NCI-H2171 (cell line): ENCODE measurements around the gene MAGI1.
"Not testable (repeated sequence)": the region's sequence is repeated elsewhere in the genome, so short reads cannot be mapped to it uniquely, and the experiment has no call there.

Experiments
- DNase-seq: peaks from one replicate; lab custom pipeline; 2025; lab: John Stamatoyannopoulos, UW

Gene MAGI1

GRCh38 chr3:65524584-65524983, 514.1 kb downstream of the MAGI1 start:
- no peak for DNase-seq

GRCh38 chr3:65523878-65524277, 514.8 kb downstream of the MAGI1 start:
- no peak for DNase-seq

DNA sequence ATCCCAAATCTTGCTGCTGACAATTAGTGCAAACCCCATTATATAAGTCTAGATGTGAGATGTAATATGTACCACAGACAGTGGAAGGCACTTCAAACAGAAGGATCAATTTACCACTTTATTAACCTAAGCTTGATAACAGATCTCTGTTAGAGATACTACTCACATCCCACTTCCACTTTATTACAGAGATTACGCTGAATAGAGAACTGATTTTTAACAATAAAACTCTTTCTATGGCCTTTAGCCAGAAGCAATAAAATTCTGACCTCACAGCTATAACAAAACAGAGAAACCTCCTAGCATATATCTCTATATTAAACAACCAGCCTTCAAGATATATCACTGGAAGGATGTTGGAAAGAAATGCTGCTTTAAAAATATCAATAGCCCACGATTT, 517.7 kb downstream of the MAGI1 start:
- DNase-seq = no peak

GRCh38 chr3:65516998-65517397, 521.7 kb downstream of the MAGI1 start:
- no peak for DNase-seq

GRCh38 chr3:65514317-65514716, 524.4 kb downstream of the MAGI1 start:
- DNase-seq = not testable (repeated sequence)

DNA sequence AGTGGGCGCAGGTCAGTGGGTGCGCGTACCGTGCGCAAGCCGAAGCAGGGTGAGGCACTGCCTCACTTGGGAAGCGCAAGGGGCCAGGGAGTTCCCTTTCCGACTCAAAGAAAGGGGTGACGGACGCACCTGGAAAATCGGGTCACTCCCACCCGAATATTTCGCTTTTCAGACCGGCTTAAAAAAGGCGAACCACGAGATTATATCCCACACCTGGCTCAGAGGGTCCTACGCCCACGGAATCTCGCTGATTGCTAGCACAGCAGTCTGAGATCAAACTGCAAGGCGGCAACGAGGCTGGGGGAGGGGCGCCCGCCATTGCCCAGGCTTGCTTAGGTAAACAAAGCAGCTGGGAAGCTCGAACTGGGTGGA, 529.3 kb downstream of the MAGI1 start:
- not testable (repeated sequence) for DNase-seq

DNA sequence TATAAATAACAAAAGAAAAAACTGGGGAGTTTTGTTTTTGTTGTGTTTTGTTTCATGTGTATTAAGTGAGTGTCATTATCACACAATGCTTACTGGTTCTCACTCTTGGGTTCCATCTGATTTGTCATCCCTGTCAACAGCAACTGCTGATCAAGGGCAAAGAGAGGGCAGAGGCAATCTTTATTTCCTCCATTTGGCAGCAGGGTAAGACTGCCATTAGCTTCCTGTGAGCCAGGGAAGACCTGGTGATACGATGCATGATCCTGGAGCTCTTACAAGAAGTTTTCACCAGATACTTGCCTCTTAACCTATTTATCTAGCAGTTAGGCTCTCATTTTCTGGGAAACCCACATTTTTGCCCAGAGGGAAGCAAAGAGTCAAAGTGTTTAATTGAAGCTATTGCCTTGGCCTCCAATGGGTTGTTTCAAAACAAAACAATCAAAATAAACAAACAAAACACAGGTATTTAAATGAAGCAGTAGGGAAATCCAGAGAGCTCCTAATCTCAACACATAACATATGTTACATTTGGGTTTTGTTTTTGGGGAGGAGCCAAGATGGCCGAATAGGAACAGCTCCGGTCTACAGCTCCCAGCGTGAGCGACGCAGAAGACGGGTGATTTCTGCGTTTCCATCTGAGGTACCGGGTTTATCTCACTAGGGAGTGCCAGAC, 529.8 kb downstream of the MAGI1 start:
- no peak for DNase-seq

- DNase-seq = no peak
Observed at GRCh38 chr3:65507437-65507836, 531.3 kb downstream of the MAGI1 start.

GRCh38 chr3:65503776-65504175, 534.9 kb downstream of the MAGI1 start:
- DNase-seq = no peak

GRCh38 chr3:65502526-65502925, 536.2 kb downstream of the MAGI1 start:
- DNase-seq = no peak

- DNase-seq = no peak
Observed at GRCh38 chr3:65500398-65501306, 538.1 kb downstream of the MAGI1 start.

DNA sequence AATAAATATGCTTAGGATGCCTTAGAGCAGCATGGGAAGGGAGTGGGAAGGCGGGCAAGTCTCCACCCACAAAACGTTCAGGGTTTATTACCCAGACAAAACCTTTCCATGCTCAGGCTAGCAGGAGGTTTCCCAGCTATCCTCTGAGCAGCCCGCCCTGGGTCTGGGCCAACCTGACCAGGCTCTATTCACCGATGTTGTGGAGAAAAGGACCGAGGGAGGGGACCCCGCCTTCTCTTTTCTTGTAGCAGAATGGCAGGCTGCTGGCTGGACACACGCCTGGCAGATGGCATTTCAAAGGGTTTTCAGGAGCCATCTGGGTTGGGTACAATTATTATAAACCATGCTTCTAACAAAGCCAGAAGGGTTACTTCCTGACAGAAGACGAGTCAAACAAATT, 540.9 kb downstream of the MAGI1 start:
- peak; percentile 50 for DNase-seq

DNA sequence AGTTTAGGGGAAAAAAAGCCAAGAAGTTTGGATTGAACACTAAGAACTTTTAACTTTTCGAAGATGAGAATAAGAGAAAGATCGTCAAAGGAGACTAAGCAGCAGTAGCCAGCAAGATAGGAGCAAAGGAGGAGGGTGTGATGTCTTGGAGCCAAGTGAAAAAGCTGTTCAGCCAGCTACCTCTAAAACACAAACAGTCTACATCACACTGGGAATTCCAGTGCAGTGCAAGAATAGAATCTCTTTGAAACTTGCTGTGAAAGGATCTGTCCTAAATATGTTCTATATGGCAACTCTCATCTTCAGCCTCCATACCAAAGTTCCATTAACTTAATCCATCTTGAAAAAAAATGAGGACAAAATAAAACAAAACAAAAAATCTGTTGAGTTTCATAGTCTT, 541.5 kb downstream of the MAGI1 start:
- no peak for DNase-seq

GRCh38 chr3:65493938-65494337, 544.8 kb downstream of the MAGI1 start:
- no peak for DNase-seq

DNA sequence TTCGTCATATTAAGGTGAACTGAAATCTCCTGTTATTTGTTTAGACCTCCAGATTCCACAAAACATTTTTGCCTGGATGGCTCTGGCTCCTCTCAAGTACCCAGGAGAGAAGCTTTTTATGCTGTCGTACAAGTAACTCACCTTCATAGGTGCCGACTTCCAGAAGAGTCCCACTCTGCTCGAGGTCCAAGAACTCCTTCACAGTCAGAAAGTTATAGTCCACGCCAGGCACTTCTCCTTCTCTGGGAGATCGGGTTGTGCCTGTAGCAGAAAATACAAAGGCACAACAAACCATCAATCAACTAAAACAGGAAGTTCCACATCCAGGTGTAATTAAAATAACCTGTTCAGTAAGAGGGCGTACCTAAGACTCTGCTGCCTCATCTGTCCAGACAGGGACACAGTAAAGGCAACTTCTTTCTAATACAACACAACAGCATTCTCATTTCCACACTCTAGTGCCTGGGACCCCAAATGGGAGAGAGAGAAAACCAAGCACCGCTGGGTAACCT, 545.3 kb downstream of the MAGI1 start:
- DNase-seq = no peak

DNA sequence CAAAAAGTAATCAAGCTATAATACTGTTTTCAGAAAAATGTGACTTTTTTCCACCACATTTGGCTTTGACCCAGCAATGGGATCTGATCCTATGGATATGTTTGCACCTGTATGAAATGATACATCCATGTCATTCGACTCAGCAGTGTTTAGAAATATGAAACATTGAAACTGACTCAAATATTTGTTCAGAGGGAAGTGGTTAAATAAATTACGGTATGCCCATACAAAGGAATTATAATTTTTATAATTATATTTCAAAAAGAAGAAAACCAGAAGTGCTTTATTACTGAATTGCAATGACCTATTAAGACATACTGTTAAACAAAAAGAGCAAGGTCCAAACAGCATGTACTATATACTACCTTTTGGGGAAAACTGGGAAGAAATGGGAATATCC, 546.5 kb downstream of the MAGI1 start:
- no peak for DNase-seq

DNA sequence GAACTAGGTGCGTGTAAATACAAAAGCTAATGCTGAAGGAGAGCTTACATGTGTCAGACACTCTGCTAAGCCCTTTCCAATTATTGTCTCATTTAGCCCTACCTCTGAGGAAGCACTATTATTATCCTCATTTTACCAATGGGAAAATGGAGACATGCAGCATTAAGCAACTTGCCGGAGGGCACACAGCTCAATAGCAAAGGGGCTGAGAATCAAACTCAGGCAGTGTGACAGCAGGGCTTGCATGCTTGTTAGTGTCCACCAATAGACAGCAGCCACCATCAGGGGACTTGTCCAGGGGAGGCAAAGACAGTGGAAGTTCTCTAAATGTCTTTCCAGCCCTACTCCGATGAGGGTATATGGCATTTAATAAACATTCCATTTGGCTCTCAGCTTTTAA, 548.6 kb downstream of the MAGI1 start:
- no peak for DNase-seq

- DNase-seq = no peak
Observed at GRCh38 chr3:65489253-65489652, 549.5 kb downstream of the MAGI1 start.

GRCh38 chr3:65485826-65486469, 552.8 kb downstream of the MAGI1 start:
- no peak for DNase-seq

GRCh38 chr3:65484964-65485363, 553.8 kb downstream of the MAGI1 start:
- DNase-seq = no peak

DNA sequence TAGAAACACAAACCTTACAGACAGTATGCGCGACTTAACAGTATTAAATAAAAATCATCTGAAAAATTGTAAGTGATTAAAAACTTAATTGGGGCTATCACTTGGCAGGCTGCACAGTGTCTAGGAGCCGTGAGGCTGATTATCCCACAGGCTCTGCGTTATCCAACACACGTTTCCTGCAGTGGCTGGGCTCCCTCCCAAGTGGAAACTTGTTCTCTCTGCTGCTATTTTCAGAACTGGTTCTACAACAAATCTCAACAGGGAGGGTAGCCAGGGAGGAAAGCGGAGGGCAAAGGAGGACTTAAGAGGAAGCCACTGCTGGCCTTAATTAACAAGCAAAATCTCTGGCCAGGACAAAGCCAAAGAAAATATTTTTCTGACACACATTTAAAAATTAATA, 555.2 kb downstream of the MAGI1 start:
- DNase-seq = no peak

GRCh38 chr3:65483011-65483410, 555.7 kb downstream of the MAGI1 start:
- no peak for DNase-seq

- no peak for DNase-seq
Observed at GRCh38 chr3:65481085-65481484, 557.6 kb downstream of the MAGI1 start.
